GOT3 (cell line): ENCODE results near the gene ZBTB21.
"Not testable (repeated sequence)": the region's sequence is repeated elsewhere in the genome, so short reads cannot be mapped to it uniquely, and the experiment has no call there.

Source experiments
- DNase-seq: peaks from one replicate; lab custom pipeline; 2025; ENCODE audit warnings: mixed read lengths; lab: John Stamatoyannopoulos, UW

The ZBTB21 gene

GRCh38 chr21:41951876-41952567 is 58.1 kb downstream of the ZBTB21 start:
- no peak for DNase-seq

GRCh38 chr21:41950941-41951351 is 59.2 kb downstream of the ZBTB21 start:
- no peak for DNase-seq

- DNase-seq: not testable (repeated sequence)
Measured at GRCh38 chr21:41949631-41950030, 60.5 kb downstream of the ZBTB21 start.

- no peak for DNase-seq
Measured at GRCh38 chr21:41948901-41949300, 61.3 kb downstream of the ZBTB21 start.

- DNase-seq: peak; percentile 38
Measured at GRCh38 chr21:41948078-41948895, 61.9 kb downstream of the ZBTB21 start.

GRCh38 chr21:41945982-41946381 is 64.2 kb downstream of the ZBTB21 start:
- no peak for DNase-seq

GRCh38 chr21:41943851-41944250 is 66.3 kb downstream of the ZBTB21 start:
- no peak for DNase-seq

GRCh38 chr21:41942457-41942856 is 67.7 kb downstream of the ZBTB21 start:
- no peak for DNase-seq

GRCh38 chr21:41941941-41942340 is 68.2 kb downstream of the ZBTB21 start:
- no peak for DNase-seq

GRCh38 chr21:41940431-41940830 is 69.7 kb downstream of the ZBTB21 start:
- DNase-seq: no peak

GRCh38 chr21:41939391-41939790 is 70.8 kb downstream of the ZBTB21 start:
- no peak for DNase-seq
